IPS DF 6.9 (cell line): ENCODE measurements around the gene FBXL7.

Experiments used
- DNase-seq: peaks from one replicate; pipeline ENCODE4 v3.0.0-alpha.2; 2013; ENCODE audit warnings: low read depth, low spot score
- H3K27ac ChIP-seq: one replicate; pipeline ENCODE4 v1.5.1; 2013; ENCODE audit warnings: low read length, control low read depth
- H3K27me3 ChIP-seq: 2 replicates; pipeline ENCODE4 v1.6.1; 2013; ENCODE audit warnings: mild to moderate bottlenecking, low read length; ENCODE audit not compliant: control insufficient read depth, insufficient read depth
- H3K36me3 ChIP-seq: 2 replicates; pipeline ENCODE4 v1.6.1; 2013; ENCODE audit warnings: low read length; ENCODE audit not compliant: control insufficient read depth, insufficient read depth
- H3K4me1 ChIP-seq: 2 replicates; pipeline ENCODE4 v1.6.1; 2013; ENCODE audit warnings: low read length; ENCODE audit not compliant: control insufficient read depth, insufficient read depth
- H3K4me3 ChIP-seq: 2 replicates; pipeline ENCODE4 v1.5.1; 2013; ENCODE audit warnings: mild to moderate bottlenecking, low read length
- H3K9me3 ChIP-seq: 2 replicates; pipeline ENCODE4 v1.6.1; 2013; ENCODE audit warnings: low read length, inconsistent platforms; ENCODE audit not compliant: control insufficient read depth, insufficient read depth
- WGBS: extraction: QIAGEN DNeasy Blood & Tissue Kit; methylation state at CpG from one replicate; pipeline ENCODE4 v1.1.7; 2013; ENCODE audit warnings: mixed read lengths, missing lambda C conversion rate; ENCODE audit not compliant: insufficient read length, insufficient coverage; 5-methylcytosine and 5-hydroxymethylcytosine counted together

The FBXL7 gene

DNA sequence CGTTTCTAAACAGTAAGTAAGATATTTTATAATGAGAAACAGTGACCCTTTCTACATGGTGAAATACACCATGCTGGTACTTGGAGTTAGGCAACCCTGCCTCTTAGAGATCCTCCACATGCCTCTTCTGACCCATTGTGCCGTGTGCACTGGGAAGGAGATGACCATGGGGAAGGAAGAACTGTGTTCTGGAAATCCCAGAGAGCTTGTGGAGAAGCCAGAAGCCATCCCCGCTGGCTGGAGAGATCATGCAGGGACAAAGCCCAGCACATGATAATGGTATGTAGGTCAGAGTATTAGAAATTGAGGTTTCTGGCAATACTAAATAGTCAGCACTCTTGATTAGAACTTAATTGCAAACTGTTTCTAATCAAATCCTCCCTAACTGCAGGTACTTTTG is 307.3 kb downstream of the FBXL7 start:
- Histone ChIP-seq H3K4me3 (no peak overlapping the region), H3K9me3 (peaks cover 2% of the 10 kb centered on the region; the same call in 1 of the 2 replicates), H3K4me1 (no peaks in the 10 kb centered on the region), H3K36me3 (no peaks in the 10 kb centered on the region), H3K27me3 (no peaks in the 10 kb centered on the region), H3K27ac (no peak overlapping the region)
- WGBS: no CpG with 5 or more reads among the region's 3 CpGs
- DNase-seq: no peak

DNA sequence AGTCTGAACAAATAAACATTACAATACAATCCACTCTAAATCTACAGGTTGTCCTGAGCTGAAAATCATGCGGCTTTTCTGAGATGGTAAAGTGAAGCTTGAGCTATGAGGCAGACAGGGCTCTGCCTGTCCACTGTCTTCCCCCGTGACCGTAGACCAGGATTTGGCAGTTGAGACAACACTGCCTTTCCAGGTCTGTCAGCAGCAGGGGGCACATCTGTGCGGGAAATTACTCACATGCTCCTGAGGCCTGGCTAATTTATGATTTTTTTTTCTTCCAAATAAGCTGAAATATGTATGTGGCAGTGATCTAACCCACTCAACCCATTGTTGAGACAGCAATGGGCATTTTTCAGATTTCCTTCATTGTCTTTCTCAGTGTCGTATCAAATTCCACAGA is 307.9 kb downstream of the FBXL7 start:
- Histone ChIP-seq H3K4me3 (no peak overlapping the region), H3K9me3 (peaks cover 2% of the 10 kb centered on the region; the same call in 1 of the 2 replicates), H3K4me1 (no peaks in the 10 kb centered on the region), H3K27ac (no peak overlapping the region), H3K36me3 (no peaks in the 10 kb centered on the region), H3K27me3 (no peaks in the 10 kb centered on the region)
- no CpG with 5 or more reads among the region's 5 CpGs for WGBS
- no peak for DNase-seq

DNA sequence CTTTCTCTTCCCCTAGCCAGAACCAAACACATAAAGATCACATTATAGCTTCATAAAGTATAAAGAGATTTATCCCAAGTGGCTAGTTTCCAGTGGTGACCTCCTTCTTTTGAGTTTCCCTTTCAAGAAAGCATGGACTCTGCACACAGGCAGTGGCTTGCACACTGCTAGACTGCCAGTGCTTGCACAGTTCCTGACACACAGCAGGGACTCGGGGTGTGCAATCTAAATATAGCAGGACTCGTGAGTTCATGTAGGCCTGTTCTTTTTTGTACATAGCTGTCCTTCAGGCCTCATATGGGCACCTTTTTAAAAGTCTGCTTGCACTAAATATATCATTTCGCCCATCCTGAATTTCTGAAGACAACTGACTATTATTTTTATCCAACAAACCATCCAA is 308.6 kb downstream of the FBXL7 start:
- Histone ChIP-seq H3K4me3 (no peak overlapping the region), H3K27ac (no peak overlapping the region), H3K36me3 (no peaks in the 10 kb centered on the region), H3K9me3 (peaks cover 2% of the 10 kb centered on the region; the same call in 1 of the 2 replicates), H3K4me1 (no peaks in the 10 kb centered on the region), H3K27me3 (no peaks in the 10 kb centered on the region)
- no CpG with 5 or more reads among the region's 3 CpGs for WGBS
- no peak for DNase-seq

DNA sequence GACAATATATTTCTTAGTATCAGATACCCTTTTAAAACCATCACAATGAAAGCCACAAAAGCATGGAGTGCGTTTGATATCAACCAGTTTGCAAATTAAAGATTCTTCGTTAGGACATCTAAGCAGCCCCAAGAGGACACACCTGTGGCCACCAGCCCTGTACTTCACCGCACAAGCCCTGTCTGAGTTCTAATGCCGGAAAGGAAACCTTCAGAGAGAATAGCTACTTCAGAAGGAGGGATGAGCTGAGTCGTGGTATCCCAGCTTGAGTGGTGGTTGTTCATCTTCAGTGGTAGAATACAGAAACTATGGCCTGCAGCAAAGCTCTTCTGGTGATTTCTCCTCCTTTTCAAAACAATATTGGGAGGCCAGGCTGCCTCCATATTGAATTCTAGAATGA is 319.6 kb downstream of the FBXL7 start:
- no CpG with 5 or more reads among the region's 5 CpGs for WGBS

DNA sequence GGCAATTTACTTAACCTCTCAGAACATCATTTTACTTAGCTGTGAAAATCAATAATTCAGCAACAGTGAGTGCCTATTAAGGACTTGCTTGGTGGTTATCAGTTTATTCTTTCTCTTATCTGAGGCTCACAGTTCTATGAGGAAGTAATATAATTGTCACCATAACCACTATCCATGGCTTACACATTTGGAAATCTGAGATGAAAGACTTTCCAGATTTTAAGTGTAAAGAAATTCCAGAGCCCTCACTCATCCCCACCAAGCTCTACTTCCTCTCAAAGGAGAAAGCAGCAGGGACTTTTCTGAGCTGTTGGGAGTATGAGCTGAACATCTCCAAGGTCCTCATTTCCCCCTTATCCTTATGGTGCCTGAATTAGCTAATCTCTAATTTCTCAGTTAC is 321.5 kb downstream of the FBXL7 start:
- H3K27me3 ChIP-seq: no peaks in the 10 kb centered on the region
- H3K9me3 ChIP-seq: no peaks in the 10 kb centered on the region
- no peak overlapping the region for H3K27ac ChIP-seq
- H3K4me3 ChIP-seq: no peak overlapping the region
- no peaks in the 10 kb centered on the region for H3K4me1 ChIP-seq
- H3K36me3 ChIP-seq: no peaks in the 10 kb centered on the region
- DNase-seq: no peak

More for the DNA sequence above, 319.6 kb downstream of the FBXL7 start:
- H3K27me3 ChIP-seq: no peaks in the 10 kb centered on the region
- no peaks in the 10 kb centered on the region for H3K4me1 ChIP-seq
- no peaks in the 10 kb centered on the region for H3K9me3 ChIP-seq
- no peaks in the 10 kb centered on the region for H3K36me3 ChIP-seq
- no peak for DNase-seq
- H3K4me3 ChIP-seq: no peak overlapping the region
- H3K27ac ChIP-seq: no peak overlapping the region

DNA sequence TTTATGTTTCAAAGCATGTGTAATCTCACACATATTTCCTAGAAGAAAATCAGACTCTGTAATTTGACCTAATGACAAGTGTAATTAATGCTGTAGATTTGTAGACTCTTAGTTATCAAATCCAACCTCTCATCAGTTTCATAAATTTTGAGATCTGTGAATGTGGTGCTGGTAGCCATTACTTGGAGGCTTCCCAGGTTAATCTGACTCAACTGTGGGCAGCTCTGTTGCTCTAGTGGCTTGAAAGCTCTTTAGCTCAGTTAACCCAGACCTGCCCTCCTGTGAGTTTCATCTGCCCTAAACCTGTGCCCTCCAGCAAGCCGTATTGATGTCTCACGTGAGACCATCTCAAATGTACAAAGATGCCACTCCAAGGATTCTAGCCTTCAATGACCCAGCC is 323.4 kb downstream of the FBXL7 start:
- Histone ChIP-seq H3K4me1 (no peaks in the 10 kb centered on the region), H3K4me3 (no peak overlapping the region), H3K27ac (no peak overlapping the region), H3K36me3 (no peaks in the 10 kb centered on the region), H3K27me3 (no peaks in the 10 kb centered on the region), H3K9me3 (no peaks in the 10 kb centered on the region)
- no peak for DNase-seq
- WGBS: no CpG with 5 or more reads among the region's 2 CpGs

DNA sequence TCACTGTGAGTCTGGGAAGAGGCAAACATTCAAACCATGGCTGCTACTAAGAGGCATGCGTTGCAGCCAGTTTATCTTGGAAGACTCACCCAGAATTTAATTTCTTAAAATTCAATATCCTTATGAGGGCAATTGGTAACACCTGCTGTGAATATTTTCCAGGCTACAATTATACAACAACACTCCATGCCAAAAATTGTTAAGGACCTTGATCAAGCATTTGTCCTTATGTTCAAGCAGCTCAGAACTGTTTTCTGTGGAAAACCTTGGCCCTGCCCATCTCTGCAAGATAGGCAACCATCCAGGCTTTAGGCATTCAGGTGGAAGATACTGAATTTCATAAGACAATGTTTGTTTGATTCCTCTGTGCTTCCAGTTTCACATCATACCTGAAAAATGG is 327.8 kb downstream of the FBXL7 start:
- DNase-seq: no peak
- WGBS: no CpG with 5 or more reads among the region's 1 CpG

DNA sequence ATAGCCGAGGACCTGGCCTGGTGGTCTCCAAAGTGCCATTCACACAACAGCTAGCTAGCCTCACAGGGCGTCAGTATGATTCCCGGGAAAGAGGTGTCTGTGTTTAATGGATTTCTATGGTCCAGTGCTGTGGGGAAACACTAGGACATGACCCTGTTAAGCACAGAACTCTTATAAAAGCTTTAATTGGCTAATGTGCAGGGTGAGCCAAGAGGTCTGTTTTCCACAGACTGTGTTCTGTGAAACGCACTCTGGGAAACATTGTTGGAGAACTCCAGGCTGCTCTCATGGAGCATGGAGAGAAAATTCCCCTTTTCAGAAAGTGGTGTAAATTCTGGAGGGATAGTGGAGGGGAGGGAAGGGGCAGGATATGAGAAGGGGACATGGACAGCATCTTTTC is 331.4 kb downstream of the FBXL7 start:
- Histone ChIP-seq H3K36me3 (no peaks in the 10 kb centered on the region), H3K27me3 (no peaks in the 10 kb centered on the region), H3K4me3 (no peak overlapping the region), H3K27ac (no peak overlapping the region), H3K4me1 (no peaks in the 10 kb centered on the region), H3K9me3 (no peaks in the 10 kb centered on the region)
- DNase-seq: no peak
- no CpG with 5 or more reads among the region's 4 CpGs for WGBS

More for the DNA sequence above, 327.8 kb downstream of the FBXL7 start:
- Histone ChIP-seq H3K9me3 (no peaks in the 10 kb centered on the region), H3K27me3 (no peaks in the 10 kb centered on the region), H3K4me3 (no peak overlapping the region), H3K27ac (no peak overlapping the region), H3K36me3 (no peaks in the 10 kb centered on the region), H3K4me1 (no peaks in the 10 kb centered on the region)

DNA sequence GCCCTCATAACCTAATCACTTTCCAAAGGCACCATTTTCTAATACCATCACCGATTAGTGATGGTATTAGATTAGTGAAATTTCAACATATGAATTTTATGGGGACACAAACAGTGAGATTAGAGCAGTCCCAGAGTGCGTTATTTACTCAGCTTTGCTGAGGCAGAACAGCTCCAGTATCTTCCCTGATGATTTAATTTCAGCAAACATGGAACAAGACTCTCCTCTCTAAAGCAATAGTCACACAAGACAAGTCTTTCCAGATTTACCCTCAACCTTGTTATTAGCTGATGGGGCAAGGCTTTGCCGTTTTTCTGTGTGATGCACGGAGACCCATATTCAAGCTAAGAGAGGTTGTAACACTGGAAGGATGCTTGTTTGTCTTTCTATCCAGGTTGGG is 333.4 kb downstream of the FBXL7 start:
- Histone ChIP-seq H3K9me3 (no peaks in the 10 kb centered on the region), H3K27ac (no peak overlapping the region), H3K4me3 (no peak overlapping the region), H3K36me3 (no peaks in the 10 kb centered on the region), H3K4me1 (no peaks in the 10 kb centered on the region), H3K27me3 (no peaks in the 10 kb centered on the region)
- DNase-seq: no peak
- WGBS: no CpG with 5 or more reads among the region's 4 CpGs

DNA sequence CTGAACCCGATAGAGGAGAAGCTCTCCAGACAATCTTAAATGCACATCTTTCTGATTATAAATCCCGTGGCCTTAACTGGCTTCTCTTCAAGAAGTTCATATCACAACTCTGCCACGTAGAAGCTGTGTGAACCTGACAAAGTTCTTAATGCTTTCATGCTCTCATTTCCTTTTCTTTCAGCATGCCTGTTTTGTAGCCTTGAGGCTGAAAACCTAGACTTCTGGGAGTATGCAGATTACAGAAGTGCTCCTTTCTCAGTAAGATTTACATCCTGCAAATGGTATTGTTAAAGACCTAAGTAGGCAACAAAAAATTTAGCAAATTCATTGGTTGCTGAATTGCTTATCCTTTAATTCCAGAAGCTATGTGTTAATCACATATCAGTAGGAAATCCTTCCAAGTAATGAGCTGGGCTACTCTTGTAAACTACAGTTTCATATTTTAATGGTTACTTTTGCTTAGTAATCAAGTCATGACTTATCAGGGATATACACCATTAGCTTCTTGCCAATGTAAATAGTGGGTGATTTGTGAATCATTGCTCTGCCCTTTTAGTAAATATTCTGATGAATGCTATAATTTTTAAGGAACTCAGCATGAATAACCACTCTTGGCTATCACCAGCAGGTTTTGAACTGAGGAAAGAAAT is 334.7 kb downstream of the FBXL7 start:
- Histone ChIP-seq H3K27me3 (no peaks in the 10 kb centered on the region), H3K4me1 (no peaks in the 10 kb centered on the region), H3K9me3 (no peaks in the 10 kb centered on the region), H3K27ac (no peak overlapping the region), H3K4me3 (no peak overlapping the region), H3K36me3 (no peaks in the 10 kb centered on the region)
- no CpG with 5 or more reads among the region's 3 CpGs for WGBS
- no peak for DNase-seq

DNA sequence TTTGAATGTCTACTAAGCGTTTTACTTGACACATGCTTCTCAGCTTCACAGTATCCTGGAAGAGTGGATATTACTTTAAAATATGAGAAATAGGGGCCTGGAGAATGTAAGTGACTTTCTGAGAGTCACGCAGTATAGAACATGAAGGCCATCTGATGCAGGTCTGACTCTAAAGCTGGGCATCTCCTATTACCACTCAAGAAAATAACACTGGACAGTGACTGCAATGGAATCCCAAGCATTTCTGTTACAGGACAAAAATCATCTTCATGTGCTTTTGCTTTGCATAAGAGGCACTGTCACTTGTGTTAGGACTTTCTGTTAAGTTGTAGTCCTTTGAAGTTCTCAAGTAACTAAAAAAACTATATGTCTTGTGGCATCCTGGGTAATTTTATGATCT is 335.5 kb downstream of the FBXL7 start:
- H3K27ac ChIP-seq: no peak overlapping the region
- no peaks in the 10 kb centered on the region for H3K36me3 ChIP-seq
- no peak for DNase-seq
- H3K9me3 ChIP-seq: no peaks in the 10 kb centered on the region
- no peak overlapping the region for H3K4me3 ChIP-seq
- no CpG with 5 or more reads among the region's 2 CpGs for WGBS
- no peaks in the 10 kb centered on the region for H3K4me1 ChIP-seq
- H3K27me3 ChIP-seq: no peaks in the 10 kb centered on the region
